GM23338 (cell line): Measurements from ENCODE around the gene PNPLA2.

Experiments
- CREB1 ChIP-seq: fragments of 250-450 bp; sonication (Bioruptor Pico); IDR thresholded peaks from 2 replicates; pipeline ENCODE4 v1.5.0; 2020; ENCODE audit warnings: low read depth, mild to moderate bottlenecking, moderate library complexity
- EZH2 ChIP-seq: fragments of 200-600 bp; sonication (generic); IDR thresholded peaks from one replicate; pipeline ENCODE4 v1.8.0; 2017; ENCODE audit warnings: antibody characterized with exemption, mild to moderate bottlenecking, low read depth; ENCODE audit not compliant: unreplicated experiment
- EZH2phosphoT487 ChIP-seq: fragments of 200-600 bp; sonication (generic); IDR thresholded peaks from one replicate; pipeline ENCODE4 v1.8.1; 2018; ENCODE audit warnings: antibody characterized with exemption; ENCODE audit not compliant: unreplicated experiment
- POLR2AphosphoS5 ChIP-seq: IDR thresholded peaks from 2 replicates; pipeline ENCODE4 v1.6.1; 2016; ENCODE audit warnings: antibody characterized with exemption, low read depth
- STAT1 ChIP-seq: IDR thresholded peaks from one replicate; pipeline ENCODE4 v1.6.1; 2016; ENCODE audit warnings: antibody characterized with exemption; ENCODE audit not compliant: unreplicated experiment
- TF ChIP-seq, protein P1 (sequence below): IDR thresholded peaks from one replicate; pipeline ENCODE4 v1.6.1; 2018; ENCODE audit warnings: antibody characterized with exemption; ENCODE audit not compliant: unreplicated experiment
- TF ChIP-seq, protein P2 (sequence below), 2 experiments: fragments of 200-600 bp in 1 of 2; sonication (generic) in 1 of 2; conservative IDR thresholded peaks; 2 replicates each; pipeline versions ENCODE4 v1.5.1 to v1.6.1; 2016 to 2017; ENCODE audit warnings: antibody characterized with exemption in 2 of 2, low read depth in 2 of 2, mild to moderate bottlenecking in 2 of 2, moderate library complexity in 1 of 2
- TF ChIP-seq, protein P3 (sequence below): fragments of 250-450 bp; sonication (Bioruptor Pico); IDR thresholded peaks from 2 replicates; pipeline ENCODE4 v1.5.0; 2020; ENCODE audit warnings: mild to moderate bottlenecking, moderate library complexity

DNA sequence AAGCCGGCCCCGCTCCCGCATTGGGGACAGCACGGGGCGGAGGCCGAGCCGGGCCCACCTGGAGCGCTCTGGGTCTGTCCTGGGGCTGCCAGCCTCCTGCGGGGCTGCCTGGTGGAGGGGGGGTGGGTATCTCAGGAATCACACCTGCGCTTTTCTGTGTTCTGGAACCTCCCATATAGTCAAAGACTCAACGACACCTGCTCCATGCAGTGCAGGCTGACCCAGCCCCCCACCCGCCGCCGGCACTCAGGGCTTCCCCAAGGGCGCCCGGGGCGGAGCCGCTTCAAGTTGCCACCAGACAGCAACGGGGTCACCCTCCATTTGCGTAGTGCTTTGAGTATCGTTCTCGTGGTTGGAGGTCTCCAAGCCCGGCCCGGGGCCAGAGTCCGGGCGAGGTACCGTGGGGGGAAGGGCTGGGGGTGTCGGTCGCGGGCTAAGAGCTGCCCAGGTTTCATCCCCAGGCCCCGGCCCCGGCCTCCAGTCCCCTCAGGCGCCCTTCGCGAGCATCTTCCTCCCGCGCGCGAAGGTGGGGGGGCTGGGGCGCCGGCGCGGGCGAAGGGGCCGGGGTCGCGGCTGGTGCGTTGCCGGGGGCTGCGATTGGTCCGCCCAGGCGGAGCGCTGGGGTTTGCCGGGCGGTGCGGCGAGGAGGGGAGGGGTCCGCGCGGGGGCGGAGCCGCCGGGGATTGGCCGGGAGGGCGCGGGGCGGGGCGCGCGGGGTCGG lies 30.6 kb downstream of the PNPLA2 start:
- TF ChIP-seq, protein P1, sequence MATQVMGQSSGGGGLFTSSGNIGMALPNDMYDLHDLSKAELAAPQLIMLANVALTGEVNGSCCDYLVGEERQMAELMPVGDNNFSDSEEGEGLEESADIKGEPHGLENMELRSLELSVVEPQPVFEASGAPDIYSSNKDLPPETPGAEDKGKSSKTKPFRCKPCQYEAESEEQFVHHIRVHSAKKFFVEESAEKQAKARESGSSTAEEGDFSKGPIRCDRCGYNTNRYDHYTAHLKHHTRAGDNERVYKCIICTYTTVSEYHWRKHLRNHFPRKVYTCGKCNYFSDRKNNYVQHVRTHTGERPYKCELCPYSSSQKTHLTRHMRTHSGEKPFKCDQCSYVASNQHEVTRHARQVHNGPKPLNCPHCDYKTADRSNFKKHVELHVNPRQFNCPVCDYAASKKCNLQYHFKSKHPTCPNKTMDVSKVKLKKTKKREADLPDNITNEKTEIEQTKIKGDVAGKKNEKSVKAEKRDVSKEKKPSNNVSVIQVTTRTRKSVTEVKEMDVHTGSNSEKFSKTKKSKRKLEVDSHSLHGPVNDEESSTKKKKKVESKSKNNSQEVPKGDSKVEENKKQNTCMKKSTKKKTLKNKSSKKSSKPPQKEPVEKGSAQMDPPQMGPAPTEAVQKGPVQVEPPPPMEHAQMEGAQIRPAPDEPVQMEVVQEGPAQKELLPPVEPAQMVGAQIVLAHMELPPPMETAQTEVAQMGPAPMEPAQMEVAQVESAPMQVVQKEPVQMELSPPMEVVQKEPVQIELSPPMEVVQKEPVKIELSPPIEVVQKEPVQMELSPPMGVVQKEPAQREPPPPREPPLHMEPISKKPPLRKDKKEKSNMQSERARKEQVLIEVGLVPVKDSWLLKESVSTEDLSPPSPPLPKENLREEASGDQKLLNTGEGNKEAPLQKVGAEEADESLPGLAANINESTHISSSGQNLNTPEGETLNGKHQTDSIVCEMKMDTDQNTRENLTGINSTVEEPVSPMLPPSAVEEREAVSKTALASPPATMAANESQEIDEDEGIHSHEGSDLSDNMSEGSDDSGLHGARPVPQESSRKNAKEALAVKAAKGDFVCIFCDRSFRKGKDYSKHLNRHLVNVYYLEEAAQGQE: no peak
- TF ChIP-seq, protein P2, sequence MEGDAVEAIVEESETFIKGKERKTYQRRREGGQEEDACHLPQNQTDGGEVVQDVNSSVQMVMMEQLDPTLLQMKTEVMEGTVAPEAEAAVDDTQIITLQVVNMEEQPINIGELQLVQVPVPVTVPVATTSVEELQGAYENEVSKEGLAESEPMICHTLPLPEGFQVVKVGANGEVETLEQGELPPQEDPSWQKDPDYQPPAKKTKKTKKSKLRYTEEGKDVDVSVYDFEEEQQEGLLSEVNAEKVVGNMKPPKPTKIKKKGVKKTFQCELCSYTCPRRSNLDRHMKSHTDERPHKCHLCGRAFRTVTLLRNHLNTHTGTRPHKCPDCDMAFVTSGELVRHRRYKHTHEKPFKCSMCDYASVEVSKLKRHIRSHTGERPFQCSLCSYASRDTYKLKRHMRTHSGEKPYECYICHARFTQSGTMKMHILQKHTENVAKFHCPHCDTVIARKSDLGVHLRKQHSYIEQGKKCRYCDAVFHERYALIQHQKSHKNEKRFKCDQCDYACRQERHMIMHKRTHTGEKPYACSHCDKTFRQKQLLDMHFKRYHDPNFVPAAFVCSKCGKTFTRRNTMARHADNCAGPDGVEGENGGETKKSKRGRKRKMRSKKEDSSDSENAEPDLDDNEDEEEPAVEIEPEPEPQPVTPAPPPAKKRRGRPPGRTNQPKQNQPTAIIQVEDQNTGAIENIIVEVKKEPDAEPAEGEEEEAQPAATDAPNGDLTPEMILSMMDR (conservative IDR thresholded peaks at IDR 0.05; ENCODE audit: low read depth in 2 of 2): no peak
- no peak for TF ChIP-seq EZH2
- TF ChIP-seq POLR2AphosphoS5: no peak
- no peak for TF ChIP-seq EZH2phosphoT487
- TF ChIP-seq STAT1: no peak
- TF ChIP-seq CREB1 (CRISPR knock-in tag): no peak
- TF ChIP-seq, protein P3, sequence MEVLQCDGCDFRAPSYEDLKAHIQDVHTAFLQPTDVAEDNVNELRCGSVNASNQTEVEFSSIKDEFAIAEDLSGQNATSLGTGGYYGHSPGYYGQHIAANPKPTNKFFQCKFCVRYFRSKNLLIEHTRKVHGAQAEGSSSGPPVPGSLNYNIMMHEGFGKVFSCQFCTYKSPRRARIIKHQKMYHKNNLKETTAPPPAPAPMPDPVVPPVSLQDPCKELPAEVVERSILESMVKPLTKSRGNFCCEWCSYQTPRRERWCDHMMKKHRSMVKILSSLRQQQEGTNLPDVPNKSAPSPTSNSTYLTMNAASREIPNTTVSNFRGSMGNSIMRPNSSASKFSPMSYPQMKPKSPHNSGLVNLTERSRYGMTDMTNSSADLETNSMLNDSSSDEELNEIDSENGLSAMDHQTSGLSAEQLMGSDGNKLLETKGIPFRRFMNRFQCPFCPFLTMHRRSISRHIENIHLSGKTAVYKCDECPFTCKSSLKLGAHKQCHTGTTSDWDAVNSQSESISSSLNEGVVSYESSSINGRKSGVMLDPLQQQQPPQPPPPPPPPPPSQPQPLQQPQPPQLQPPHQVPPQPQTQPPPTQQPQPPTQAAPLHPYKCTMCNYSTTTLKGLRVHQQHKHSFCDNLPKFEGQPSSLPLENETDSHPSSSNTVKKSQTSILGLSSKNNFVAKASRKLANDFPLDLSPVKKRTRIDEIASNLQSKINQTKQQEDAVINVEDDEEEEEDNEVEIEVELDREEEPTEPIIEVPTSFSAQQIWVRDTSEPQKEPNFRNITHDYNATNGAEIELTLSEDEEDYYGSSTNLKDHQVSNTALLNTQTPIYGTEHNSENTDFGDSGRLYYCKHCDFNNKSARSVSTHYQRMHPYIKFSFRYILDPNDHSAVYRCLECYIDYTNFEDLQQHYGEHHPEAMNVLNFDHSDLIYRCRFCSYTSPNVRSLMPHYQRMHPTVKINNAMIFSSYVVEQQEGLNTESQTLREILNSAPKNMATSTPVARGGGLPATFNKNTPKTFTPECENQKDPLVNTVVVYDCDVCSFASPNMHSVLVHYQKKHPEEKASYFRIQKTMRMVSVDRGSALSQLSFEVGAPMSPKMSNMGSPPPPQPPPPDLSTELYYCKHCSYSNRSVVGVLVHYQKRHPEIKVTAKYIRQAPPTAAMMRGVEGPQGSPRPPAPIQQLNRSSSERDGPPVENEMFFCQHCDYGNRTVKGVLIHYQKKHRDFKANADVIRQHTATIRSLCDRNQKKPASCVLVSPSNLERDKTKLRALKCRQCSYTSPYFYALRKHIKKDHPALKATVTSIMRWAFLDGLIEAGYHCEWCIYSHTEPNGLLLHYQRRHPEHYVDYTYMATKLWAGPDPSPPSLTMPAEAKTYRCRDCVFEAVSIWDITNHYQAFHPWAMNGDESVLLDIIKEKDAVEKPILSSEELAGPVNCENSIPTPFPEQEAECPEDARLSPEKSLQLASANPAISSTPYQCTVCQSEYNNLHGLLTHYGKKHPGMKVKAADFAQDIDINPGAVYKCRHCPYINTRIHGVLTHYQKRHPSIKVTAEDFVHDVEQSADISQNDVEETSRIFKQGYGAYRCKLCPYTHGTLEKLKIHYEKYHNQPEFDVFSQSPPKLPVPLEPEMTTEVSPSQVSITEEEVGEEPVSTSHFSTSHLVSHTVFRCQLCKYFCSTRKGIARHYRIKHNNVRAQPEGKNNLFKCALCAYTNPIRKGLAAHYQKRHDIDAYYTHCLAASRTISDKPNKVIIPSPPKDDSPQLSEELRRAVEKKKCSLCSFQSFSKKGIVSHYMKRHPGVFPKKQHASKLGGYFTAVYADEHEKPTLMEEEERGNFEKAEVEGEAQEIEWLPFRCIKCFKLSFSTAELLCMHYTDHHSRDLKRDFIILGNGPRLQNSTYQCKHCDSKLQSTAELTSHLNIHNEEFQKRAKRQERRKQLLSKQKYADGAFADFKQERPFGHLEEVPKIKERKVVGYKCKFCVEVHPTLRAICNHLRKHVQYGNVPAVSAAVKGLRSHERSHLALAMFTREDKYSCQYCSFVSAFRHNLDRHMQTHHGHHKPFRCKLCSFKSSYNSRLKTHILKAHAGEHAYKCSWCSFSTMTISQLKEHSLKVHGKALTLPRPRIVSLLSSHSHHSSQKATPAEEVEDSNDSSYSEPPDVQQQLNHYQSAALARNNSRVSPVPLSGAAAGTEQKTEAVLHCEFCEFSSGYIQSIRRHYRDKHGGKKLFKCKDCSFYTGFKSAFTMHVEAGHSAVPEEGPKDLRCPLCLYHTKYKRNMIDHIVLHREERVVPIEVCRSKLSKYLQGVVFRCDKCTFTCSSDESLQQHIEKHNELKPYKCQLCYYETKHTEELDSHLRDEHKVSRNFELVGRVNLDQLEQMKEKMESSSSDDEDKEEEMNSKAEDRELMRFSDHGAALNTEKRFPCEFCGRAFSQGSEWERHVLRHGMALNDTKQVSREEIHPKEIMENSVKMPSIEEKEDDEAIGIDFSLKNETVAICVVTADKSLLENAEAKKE: no peak
